HG03575 (cell line): ENCODE data around the gene SH3RF2.
"Not testable (repeated sequence)": the region's sequence is repeated elsewhere in the genome, so short reads cannot be mapped to it uniquely, and the experiment has no call there.

Experiments
- ATAC-seq: cut with Tn5 transposase; IDR thresholded peaks from one replicate; pipeline ENCODE4 v1.9.1; 2021; ENCODE audit not compliant: unreplicated experiment, insufficient number of reproducible peaks, low FRiP score; ENCODE audit errors: extremely low read depth

Gene SH3RF2

GRCh38 chr5:145944328-145944727, 8.0 kb downstream of the SH3RF2 start:
- no peak for ATAC-seq

GRCh38 chr5:145945620-145946111, 9.3 kb downstream of the SH3RF2 start:
- no peak for ATAC-seq

GRCh38 chr5:145946112-145946861, 9.9 kb downstream of the SH3RF2 start:
- ATAC-seq = peak; percentile 98

GRCh38 chr5:145947581-145947980, 11.2 kb downstream of the SH3RF2 start:
- no peak for ATAC-seq

GRCh38 chr5:145948047-145948446, 11.7 kb downstream of the SH3RF2 start:
- no peak for ATAC-seq

GRCh38 chr5:145948921-145949320, 12.5 kb downstream of the SH3RF2 start:
- ATAC-seq = no peak

- ATAC-seq = no peak
These were observed 13.1 kb downstream of the SH3RF2 start for GRCh38 chr5:145949474-145949873.

GRCh38 chr5:145951071-145951470, 14.7 kb downstream of the SH3RF2 start:
- ATAC-seq = no peak

- no peak for ATAC-seq
These were observed 16.8 kb downstream of the SH3RF2 start for GRCh38 chr5:145953202-145953601.

- not testable (repeated sequence) for ATAC-seq
These were observed 17.8 kb downstream of the SH3RF2 start for GRCh38 chr5:145954140-145954539.

- ATAC-seq = no peak
These were observed 21.0 kb downstream of the SH3RF2 start for GRCh38 chr5:145957388-145957787.

- no peak for ATAC-seq
These were observed 22.1 kb downstream of the SH3RF2 start for GRCh38 chr5:145958436-145958835.

GRCh38 chr5:145960166-145960565, 23.8 kb downstream of the SH3RF2 start:
- no peak for ATAC-seq

- ATAC-seq = no peak
These were observed 24.6 kb downstream of the SH3RF2 start for GRCh38 chr5:145960848-145961600.

GRCh38 chr5:145962001-145962400, 25.6 kb downstream of the SH3RF2 start:
- ATAC-seq = no peak

GRCh38 chr5:145964008-145964407, 27.6 kb downstream of the SH3RF2 start:
- not testable (repeated sequence) for ATAC-seq

- no peak for ATAC-seq
These were observed 29.4 kb downstream of the SH3RF2 start for GRCh38 chr5:145965804-145966203.

GRCh38 chr5:145967296-145967695, 30.9 kb downstream of the SH3RF2 start:
- no peak for ATAC-seq

GRCh38 chr5:145968970-145969713, 32.8 kb downstream of the SH3RF2 start:
- no peak for ATAC-seq

GRCh38 chr5:145969714-145970092, 33.3 kb downstream of the SH3RF2 start:
- ATAC-seq = no peak
